Thyroid gland (tissue), 4 donors: ENCODE results near the gene PRPF40A. TPM values are rescaled to one million over a fixed set of nuclear protein-coding genes. Genes with fewer than 3 reads are reported as not detected.

ENCODE experiments used
- DNase-seq, 2 donors: peaks; one replicate each; pipeline ENCODE4 v3.0.0-alpha.2; 2019
- H3K27ac ChIP-seq, 3 donors: fragments of 200-600 bp; sonication (generic); 1 replicate in 2 of 3; 2 replicates in 1 of 3; pipeline ENCODE4 v1.5.1; 2016 to 2019; ENCODE audit warnings: mild to moderate bottlenecking in 1 of 3, moderate library complexity in 1 of 3
- H3K27me3 ChIP-seq: fragments of 200-600 bp; sonication (generic); one replicate; pipeline ENCODE4 v1.5.1; 2019
- H3K36me3 ChIP-seq, 2 donors: fragments of 200-600 bp; sonication (generic); one replicate each; pipeline ENCODE4 v1.5.1; 2016 to 2019
- H3K4me1 ChIP-seq, 2 donors: fragments of 200-600 bp; sonication (generic); one replicate each; pipeline ENCODE4 v1.5.1; 2017 to 2019
- H3K4me3 ChIP-seq, 3 donors: fragments of 200-600 bp; sonication (generic); replicated peaks in 1 of 3; 1 replicate in 2 of 3; 2 replicates in 1 of 3; pipeline ENCODE4 v1.5.1; 2016; ENCODE audit warnings: mild to moderate bottlenecking in 1 of 3
- H3K9me3 ChIP-seq: fragments of 200-600 bp; sonication (generic); one replicate; pipeline ENCODE4 v1.5.1; 2017
- POLR2A ChIP-seq, 2 donors: fragments of 450-650 bp; IDR thresholded peaks; one replicate each; pipeline ENCODE4 v1.6.1; 2017; ENCODE audit warnings: antibody characterized with exemption in 2 of 2, mild to moderate bottlenecking in 2 of 2, moderate library complexity in 1 of 2
- WGBS, 2 donors: methylation state at CpG; one replicate each; pipeline ENCODE4 v1.1.5; 2017; 5-methylcytosine and 5-hydroxymethylcytosine counted together
- intact Hi-C: fragments of 100-400 bp; cut with DNase I; formaldehyde crosslinking; loops from one replicate; pipeline ENCODE4 v1.15.1; 2023
- total RNA-seq, 4 donors: library from RNA; depleted of rRNA; stranded (reverse); fragments of >200 nt; gene quantifications; one replicate each; pipeline ENCODE4 v1.2.3, GENCODE V29; 2016
- TF ChIP-seq, protein P1 (sequence below), 6 experiments: fragments of 200-600 bp in 3 of 6; fragments of 450-650 bp in 3 of 6; sonication (generic) in 3 of 6; IDR thresholded peaks; one replicate each; pipeline ENCODE4 v1.5.1; 2016 to 2019; ENCODE audit warnings: antibody characterized with exemption in 6 of 6, mild to moderate bottlenecking in 2 of 6, inconsistent platforms in 1 of 6, moderate library complexity in 1 of 6

The PRPF40A gene
- total RNA-seq, 4 donors from 2014 or later: 86.8 to 147 (median 102) TPM

DNA sequence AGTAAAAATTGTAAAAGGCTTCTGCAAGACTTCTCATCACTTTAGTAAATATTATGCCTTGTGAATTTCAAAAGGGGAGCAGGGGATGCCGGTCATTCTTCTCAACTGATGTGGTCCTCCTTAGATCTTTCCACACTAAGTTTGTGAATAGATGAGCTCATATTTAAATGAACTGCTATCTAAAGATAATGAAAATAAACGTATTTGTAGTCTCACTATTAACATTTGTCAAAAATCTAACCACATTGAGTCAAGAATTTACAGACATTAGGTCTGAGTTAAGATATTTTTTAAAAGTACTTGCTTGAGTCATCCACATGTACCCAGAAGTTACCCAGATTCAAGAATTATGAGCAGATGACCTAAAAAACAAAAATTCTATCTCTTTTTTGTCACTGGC lies 6.5 kb downstream of the PRPF40A start:
- H3K27ac ChIP-seq: no peak overlapping the region
- no peak overlapping the region for H3K4me3 ChIP-seq
- WGBS, 2 donors: 91 to 93% methylated on average over 2 of the region's 2 CpGs
- H3K27me3 ChIP-seq: no peaks in the 10 kb centered on the region
- H3K4me1 ChIP-seq: peaks cover under 1 to 6% of the 10 kb centered on the region in 2 donors
- H3K9me3 ChIP-seq: no peaks in the 10 kb centered on the region
- TF ChIP-seq, protein P1, sequence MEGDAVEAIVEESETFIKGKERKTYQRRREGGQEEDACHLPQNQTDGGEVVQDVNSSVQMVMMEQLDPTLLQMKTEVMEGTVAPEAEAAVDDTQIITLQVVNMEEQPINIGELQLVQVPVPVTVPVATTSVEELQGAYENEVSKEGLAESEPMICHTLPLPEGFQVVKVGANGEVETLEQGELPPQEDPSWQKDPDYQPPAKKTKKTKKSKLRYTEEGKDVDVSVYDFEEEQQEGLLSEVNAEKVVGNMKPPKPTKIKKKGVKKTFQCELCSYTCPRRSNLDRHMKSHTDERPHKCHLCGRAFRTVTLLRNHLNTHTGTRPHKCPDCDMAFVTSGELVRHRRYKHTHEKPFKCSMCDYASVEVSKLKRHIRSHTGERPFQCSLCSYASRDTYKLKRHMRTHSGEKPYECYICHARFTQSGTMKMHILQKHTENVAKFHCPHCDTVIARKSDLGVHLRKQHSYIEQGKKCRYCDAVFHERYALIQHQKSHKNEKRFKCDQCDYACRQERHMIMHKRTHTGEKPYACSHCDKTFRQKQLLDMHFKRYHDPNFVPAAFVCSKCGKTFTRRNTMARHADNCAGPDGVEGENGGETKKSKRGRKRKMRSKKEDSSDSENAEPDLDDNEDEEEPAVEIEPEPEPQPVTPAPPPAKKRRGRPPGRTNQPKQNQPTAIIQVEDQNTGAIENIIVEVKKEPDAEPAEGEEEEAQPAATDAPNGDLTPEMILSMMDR (IDR thresholded peaks at IDR 0.05): no peak
- TF ChIP-seq POLR2A (IDR thresholded peaks at IDR 0.05): no peak
- intact Hi-C loops: loop anchor here (10.0 kb wide), 1 partner anchor 536 kb away; the partner anchor contains the start of gene STAM2
- peaks cover 5 to 6% of the 10 kb centered on the region in 2 donors for H3K36me3 ChIP-seq
- DNase-seq: no peak

DNA sequence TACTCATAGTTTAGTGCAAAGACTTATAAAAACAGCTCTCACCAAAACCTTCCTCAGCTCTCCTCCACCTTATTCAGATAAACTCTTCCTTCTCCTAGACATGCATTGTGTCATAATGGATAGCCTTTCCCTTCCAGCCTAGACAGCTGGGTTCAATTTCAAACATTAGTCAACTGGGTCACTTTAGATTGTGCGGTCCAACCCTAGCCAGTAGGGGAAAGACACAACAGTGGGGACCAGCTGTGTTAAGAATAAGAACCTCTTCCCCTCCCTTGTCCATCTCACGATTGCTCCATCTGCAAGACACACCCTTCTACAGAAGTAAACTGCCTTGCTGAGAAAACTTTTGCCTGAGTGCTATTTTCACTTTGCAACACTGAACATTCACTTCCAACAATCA lies 8.5 kb downstream of the PRPF40A start:
- Histone ChIP-seq H3K27ac (no peak overlapping the region), H3K27me3 (no peaks in the 10 kb centered on the region), H3K4me3 (no peak overlapping the region), H3K9me3 (no peaks in the 10 kb centered on the region), H3K36me3 (peaks cover 5 to 6% of the 10 kb centered on the region in 2 donors), H3K4me1 (no peaks in the 10 kb centered on the region)
- WGBS, 2 donors: 96 to 100% methylated on average over 2 of the region's 2 CpGs
- TF ChIP-seq, protein P1 (IDR thresholded peaks at IDR 0.05): no peak
- TF ChIP-seq POLR2A (IDR thresholded peaks at IDR 0.05): no peak
- DNase-seq: no peak
- intact Hi-C loops: no loop called here

DNA sequence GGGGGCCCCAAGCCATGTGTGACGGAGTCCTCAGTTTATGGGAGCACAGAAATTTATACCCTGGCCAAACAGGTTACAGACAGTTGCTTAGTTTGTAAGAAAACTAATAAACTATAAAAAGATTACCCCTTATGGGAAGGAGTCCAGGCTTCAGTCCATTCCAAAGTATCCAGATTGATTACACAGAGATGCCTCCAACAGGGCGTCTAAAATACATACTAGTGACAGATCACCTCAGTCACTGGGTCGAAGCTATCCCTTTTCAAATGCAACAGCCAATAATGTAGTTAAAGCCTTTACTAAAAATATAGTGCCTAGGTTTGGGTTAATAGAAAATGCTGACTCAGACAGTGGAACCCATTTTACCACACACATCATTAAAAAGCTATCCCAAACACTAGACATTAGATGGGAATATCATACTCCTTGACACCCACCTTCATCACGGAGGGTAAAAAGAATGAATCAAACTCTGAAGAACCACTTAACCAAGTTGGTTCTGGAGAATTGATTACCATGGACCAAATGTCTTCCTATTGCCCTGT lies 10.7 kb downstream of the PRPF40A start:
- H3K27ac ChIP-seq: no peak overlapping the region
- no peaks in the 10 kb centered on the region for H3K4me1 ChIP-seq
- DNase-seq: no peak
- H3K4me3 ChIP-seq: no peak overlapping the region
- H3K27me3 ChIP-seq: no peaks in the 10 kb centered on the region
- H3K36me3 ChIP-seq: peaks cover 0 to 6% of the 10 kb centered on the region in 2 donors
- TF ChIP-seq POLR2A (IDR thresholded peaks at IDR 0.05): no peak
- TF ChIP-seq, protein P1 (IDR thresholded peaks at IDR 0.05): no peak
- no peaks in the 10 kb centered on the region for H3K9me3 ChIP-seq
- intact Hi-C loops: no loop called here
- 97% methylated on average over 4 of the region's 4 CpGs for WGBS, 2 donors

DNA sequence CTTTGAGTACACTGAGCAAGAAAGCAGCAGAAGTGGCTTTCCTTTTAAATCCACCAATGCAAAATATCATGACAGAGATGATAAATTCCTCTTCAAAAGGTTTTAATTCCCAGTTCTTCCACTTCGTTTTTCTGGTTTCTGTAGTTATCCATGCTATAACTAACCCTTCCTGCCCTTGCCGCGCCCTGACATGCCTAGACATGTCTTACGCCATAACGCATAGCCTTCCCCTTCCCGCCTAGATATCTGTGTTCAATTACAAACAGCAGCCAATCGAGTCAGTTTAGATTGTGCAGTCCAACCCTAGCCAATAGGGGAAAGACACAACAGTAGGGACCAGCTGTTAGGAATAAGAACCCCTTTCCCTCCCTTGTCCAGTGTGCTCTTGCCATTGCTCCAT lies 16.1 kb downstream of the PRPF40A start:
- no peaks in the 10 kb centered on the region for H3K9me3 ChIP-seq
- H3K4me1 ChIP-seq: no peaks in the 10 kb centered on the region
- no peak for DNase-seq
- no peak for TF ChIP-seq POLR2A (IDR thresholded peaks at IDR 0.05)
- TF ChIP-seq, protein P1 (IDR thresholded peaks at IDR 0.05): no peak
- no peak overlapping the region for H3K4me3 ChIP-seq
- intact Hi-C loops: no loop called here
- no peak overlapping the region for H3K27ac ChIP-seq
- H3K27me3 ChIP-seq: no peaks in the 10 kb centered on the region
- WGBS, 2 donors: 98% methylated on average over 7 of the region's 7 CpGs
- no peaks in the 10 kb centered on the region for H3K36me3 ChIP-seq

DNA sequence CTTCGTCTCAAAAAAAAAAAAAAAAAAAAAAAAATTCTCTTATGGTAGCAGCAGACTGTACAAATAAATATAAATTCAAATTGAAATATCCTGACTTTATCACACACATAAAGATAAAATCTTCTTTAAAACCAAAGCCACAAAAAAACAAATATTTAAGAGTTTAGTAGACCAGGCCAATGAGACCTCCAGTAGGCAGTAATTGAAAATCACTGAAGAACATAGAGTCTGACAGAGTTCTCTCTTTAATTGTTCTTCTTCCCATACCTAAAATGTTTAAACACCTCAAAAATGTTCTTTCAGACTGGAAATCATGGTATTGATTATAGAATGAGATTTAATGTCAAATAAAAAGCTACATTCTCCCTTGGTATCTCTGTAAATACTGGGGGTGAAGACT lies 20.8 kb downstream of the PRPF40A start:
- intact Hi-C loops: no loop called here
- no peaks in the 10 kb centered on the region for H3K9me3 ChIP-seq
- no peak overlapping the region for H3K27ac ChIP-seq
- DNase-seq: no peak
- no peaks in the 10 kb centered on the region for H3K27me3 ChIP-seq
- WGBS, 2 donors: 96% methylated on average over 1 of the region's 1 CpG
- H3K36me3 ChIP-seq: no peaks in the 10 kb centered on the region
- H3K4me3 ChIP-seq: no peak overlapping the region
- no peaks in the 10 kb centered on the region for H3K4me1 ChIP-seq
- TF ChIP-seq, protein P1 (IDR thresholded peaks at IDR 0.05): no peak
- TF ChIP-seq POLR2A (IDR thresholded peaks at IDR 0.05): no peak
